Measurements from ENCODE around the gene SLC16A5.
"Not testable (repeated sequence)": the region's sequence is repeated elsewhere in the genome, so short reads cannot be mapped to it uniquely, and the experiment has no call there.

Gene SLC16A5

GRCh38 chr17:75109407-75110233 is 21.9 kb downstream of the SLC16A5 start, which contains the start of gene ARMC7:
TSS of gene ARMC7 (plus strand) at chr17:75109969. CDS start at chr17:75110289, 320 bp downstream.
- peak; percentile 75 to 94 (median 85) for DNase-seq (ENCODE audit: low read depth in 4 of 4, low spot score in 1 of 4)

- no peak for DNase-seq (ENCODE audit: low read depth in 4 of 4, low spot score in 1 of 4)
Observed at GRCh38 chr17:75110234-75110937, 22.6 kb downstream of the SLC16A5 start.

DNA sequence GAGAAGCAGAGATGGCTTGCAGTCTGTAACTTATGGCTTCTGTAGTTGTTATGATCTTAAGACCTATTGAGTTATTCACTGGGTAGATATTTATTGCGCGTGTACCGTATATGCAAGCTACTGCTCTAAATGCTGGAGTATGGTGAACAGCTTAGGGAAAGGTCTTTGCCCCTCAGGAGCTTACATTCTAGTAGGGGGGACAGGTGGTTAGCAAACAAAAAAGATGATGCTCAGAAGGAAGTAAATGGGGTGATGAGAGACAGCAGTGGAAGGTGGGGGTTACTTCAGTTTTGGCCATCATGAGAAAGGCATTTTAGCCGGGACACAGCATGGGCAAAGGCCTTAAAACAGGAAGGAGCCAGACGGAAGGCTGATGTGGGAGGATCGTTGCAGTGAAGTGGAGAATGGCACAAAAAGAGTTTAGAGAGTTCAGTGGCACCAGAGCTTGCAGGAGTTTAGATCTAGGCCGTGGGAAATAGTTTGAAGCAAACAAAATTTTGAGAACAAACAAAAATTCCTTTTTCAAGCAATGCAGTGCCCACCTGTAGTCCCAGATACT is 24.1 kb downstream of the SLC16A5 start:
- DNase-seq (ENCODE audit: low read depth in 4 of 4, low spot score in 1 of 4), result no peak

DNA sequence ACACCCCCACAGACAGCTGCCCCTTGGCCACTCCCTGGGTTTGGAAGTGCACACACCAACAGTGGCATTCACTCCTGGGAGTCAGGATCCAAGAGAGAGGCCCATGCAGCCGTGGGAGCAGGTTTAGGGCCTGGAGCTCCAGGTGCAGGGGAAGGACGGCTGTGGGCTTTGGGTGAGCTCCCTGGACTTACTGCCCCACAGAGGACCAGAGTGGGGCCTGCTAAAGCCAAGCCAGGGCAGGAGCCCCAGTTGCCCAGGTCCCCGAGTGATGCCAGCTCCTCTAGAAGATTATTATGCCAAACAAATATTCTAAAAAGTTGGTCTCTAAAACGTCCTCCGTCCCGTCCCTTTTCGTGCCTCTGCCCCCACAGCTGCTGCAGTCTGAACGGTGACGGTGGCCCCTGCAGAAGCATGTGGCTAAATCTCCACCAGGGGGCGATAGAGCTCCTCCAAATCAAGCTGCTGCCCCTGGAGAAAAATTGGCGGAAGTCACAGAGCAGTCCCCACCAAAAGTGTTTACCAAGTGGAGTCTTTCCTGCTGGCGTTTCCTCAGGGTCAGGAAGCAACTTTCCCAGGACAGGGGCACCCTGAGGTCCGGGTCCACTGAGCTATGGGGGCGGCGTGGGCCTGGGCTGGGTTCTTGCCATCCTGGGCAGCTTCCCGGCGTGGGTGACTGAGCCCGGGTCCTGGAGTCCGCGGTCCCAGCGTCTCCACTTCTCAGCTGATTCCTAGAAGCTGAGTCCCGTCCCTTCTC is 26.2 kb downstream of the SLC16A5 start:
- DNase-seq (ENCODE audit: low read depth in 4 of 4, low spot score in 1 of 4), result peak; percentile 82 to 89 (median 85)

DNA sequence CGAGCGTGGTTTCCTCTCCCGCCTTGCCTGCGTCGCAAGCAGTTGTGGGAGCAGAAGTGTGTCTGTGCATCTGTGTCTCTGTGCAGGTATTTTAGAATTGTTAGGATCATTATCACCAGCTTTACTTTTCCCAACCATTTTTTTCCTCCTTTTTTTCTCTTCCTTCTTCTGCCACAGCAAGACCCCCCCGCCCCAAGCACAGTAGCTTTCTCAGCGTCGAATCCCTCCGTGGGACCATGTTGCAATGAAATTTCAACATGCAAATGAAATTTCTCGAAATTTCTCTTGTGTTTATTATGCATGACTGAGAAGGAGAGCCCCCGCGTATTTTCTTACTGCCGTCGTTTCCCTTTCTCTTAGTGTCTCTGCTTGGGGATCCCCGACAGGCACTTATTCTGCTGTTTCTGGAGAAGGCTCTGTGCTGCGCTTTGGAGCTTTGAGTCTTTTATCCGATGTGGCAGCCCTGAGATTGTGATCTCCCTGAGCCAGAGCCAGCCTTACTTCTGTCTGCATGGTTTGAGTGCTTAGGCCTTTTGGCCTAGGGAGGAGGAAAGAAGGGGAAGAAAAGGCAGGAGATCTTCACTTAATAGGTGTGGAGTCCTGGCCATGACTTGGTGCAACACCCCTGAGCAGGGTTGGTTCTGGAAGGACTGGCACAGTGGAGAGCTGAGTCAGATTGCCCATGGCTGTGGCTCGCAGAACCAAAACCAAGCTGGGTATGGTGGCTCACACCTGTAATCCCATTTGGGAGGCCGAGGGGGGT is 27.0 kb downstream of the SLC16A5 start:
- DNase-seq (ENCODE audit: low read depth in 4 of 4, low spot score in 1 of 4), result no peak

DNA sequence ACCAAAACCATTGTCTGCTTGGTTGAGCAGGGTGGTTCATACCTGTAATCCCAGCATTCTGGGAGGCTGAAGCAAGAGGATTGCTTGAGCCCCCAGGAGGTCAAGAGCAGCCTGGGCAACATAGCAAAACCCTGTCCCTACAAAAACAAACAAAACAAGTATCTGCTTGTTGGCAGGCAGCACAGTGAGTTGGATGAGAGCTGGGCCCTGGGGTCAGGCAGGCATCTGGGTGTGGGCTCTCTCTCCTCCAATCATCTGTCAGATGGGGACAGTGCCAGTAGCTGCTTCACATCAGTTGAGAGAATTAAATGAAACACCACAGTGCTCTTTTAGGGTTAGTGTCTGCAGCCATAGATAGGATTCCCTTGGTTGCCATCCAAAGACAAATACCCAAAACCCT is 27.8 kb downstream of the SLC16A5 start:
- DNase-seq (ENCODE audit: low read depth in 4 of 4, low spot score in 1 of 4), result no peak

GRCh38 chr17:75116737-75117136 is 29.0 kb downstream of the SLC16A5 start:
- DNase-seq (ENCODE audit: low read depth in 4 of 4, low spot score in 1 of 4), result no peak

- no peak for DNase-seq (ENCODE audit: low read depth in 4 of 4, low spot score in 1 of 4)
Observed at GRCh38 chr17:75118307-75118706, 30.6 kb downstream of the SLC16A5 start.

DNA sequence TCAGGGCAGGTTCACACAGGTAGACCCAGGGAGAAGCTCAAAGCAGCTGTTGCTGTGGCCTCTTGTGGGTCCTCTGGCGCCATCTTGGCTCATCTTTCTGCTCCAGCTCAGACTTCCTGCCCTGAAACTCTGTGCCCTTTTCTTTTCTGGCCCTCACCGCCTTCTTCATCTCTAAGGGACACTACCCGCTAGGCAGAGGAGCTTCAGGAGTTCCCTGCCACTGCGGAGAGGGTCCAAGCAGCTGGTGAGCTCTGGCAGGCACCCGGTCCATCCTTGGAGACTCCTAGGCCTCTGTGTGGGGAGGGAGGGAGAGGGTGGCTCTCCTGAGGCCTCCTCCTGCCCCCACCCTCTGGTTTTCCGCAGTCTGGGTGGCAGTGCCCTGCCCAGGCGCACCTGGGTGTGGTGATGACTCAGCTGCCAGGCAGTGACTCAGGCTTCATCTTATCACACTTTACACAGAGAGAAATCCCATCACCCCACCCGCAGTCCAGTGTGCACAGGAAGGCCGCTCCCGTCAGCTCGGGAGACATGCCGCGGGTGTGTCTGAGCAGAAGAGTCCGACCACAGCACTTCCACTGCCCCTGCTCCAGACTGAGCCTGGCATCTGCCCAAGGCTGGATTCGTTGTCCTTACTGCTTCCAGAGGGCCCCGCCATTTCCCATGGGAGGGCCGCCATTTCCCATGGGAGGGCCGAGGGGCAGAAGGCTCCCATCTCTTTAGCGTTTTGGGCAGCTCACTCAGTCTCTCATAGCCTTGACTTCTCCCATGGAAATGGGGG is 36.5 kb downstream of the SLC16A5 start:
- DNase-seq (ENCODE audit: low read depth in 4 of 4, low spot score in 1 of 4), result peak in 3 of 4 experiments; percentile 26 to 53 (median 48)

GRCh38 chr17:75124819-75125162 is 37.0 kb downstream of the SLC16A5 start:
- DNase-seq (ENCODE audit: low read depth in 4 of 4, low spot score in 1 of 4), result no peak

GRCh38 chr17:75125984-75126383 is 38.2 kb downstream of the SLC16A5 start:
- no peak for DNase-seq (ENCODE audit: low read depth in 4 of 4, low spot score in 1 of 4)

GRCh38 chr17:75126954-75127353 is 39.2 kb downstream of the SLC16A5 start:
- DNase-seq (ENCODE audit: low read depth in 4 of 4, low spot score in 1 of 4), result no peak

DNA sequence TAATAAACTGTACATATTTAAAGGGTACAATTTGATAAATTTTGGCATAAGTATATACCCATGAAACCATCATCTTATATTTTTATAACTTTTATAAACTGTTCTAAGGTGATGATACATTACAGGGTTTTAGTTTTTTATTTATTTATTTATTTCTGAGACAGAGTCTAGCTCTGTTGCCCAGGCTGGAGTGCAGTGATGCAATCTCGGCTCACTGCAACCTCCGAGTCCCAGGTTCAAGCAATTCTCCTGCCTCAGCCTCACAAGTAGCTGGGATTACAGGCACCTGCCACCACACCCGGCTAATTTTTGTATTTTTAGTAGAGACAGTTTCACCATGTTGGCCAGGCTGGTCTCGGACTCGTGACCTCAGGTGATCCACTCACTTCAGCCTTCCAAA is 40.2 kb downstream of the SLC16A5 start:
- not testable (repeated sequence) for DNase-seq (ENCODE audit: low read depth in 4 of 4, low spot score in 1 of 4)

GRCh38 chr17:75128694-75129505 is 41.1 kb downstream of the SLC16A5 start:
- DNase-seq (ENCODE audit: low read depth in 4 of 4, low spot score in 1 of 4), result no peak

GRCh38 chr17:75129576-75129975 is 41.8 kb downstream of the SLC16A5 start:
- DNase-seq (ENCODE audit: low read depth in 4 of 4, low spot score in 1 of 4), result no peak

DNA sequence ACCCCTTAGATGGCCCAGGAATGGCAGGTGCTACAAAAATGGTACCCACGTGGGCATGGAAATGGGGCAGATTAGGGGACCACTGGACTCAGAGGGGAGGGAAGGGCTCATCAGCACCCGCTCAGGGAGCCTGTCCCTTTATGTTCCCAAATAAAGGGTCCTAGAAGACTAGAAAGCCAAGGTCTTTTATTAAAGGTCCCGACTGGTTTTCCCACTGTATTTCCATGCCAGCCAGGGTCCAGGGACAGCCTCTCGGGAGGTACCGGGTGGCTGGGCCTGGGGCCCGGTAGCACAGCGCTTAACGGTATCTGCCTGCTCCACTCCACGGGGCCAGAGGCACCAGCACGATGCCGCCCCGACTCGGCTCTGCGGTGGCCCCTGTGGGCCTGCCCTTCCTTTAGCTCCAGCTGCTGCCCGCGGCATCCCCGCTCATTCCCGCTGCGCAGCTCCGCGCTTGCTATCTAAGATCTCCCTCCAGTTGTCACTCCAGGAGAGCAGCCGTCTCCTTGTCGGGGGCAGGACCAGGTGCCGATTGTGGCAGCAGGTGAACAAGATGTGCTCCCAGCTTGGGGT is 42.4 kb downstream of the SLC16A5 start:
- DNase-seq (ENCODE audit: low read depth in 4 of 4, low spot score in 1 of 4), result no peak

- no peak for DNase-seq (ENCODE audit: low read depth in 4 of 4, low spot score in 1 of 4)
Observed at GRCh38 chr17:75130632-75131277, 43.0 kb downstream of the SLC16A5 start.
